ENCODE measurements around the gene HAGH. TPM values are rescaled to one million over a fixed set of nuclear protein-coding genes. Genes with fewer than 3 reads are reported as not detected.

Gene HAGH
- total and polyA plus RNA-seq, 10 of the 15 experiments (the other 5 are each of a cell fraction or from before 2014, with no cell fraction given): 2.0 to 50.1 (median 22.4) TPM

GRCh38 chr16:1820946-1821290 is 5.7 kb downstream of the HAGH start:
- intact Hi-C loops (cut with micrococcal nuclease; ENCODE audit: unreplicated experiment): no loop called here

More at GRCh38 chr16:1820946-1821290, 5.7 kb downstream of the HAGH start:
- RAD21 ChIA-PET (ENCODE audit: unreplicated experiment): no interaction called here
- Histone ChIP-seq H2AFZ (ENCODE audit: control insufficient read depth, low read depth, low read length) (no peak overlapping the region), H3K79me2 (ENCODE audit: control insufficient read depth, insufficient read depth, low read length) (no peaks in the 10 kb centered on the region), H3K27ac (ENCODE audit: control insufficient read depth, insufficient read depth) (no peak overlapping the region), H3K4me3 (no peak overlapping the region), H3K4me1 (ENCODE audit: control insufficient read depth, insufficient read depth, low read length) (no peaks in the 10 kb centered on the region), H3K27me3 (replicated peaks in 1 of 2; ENCODE audit: control insufficient read depth in 2 of 2, insufficient read depth in 2 of 2, low read length in 1 of 2) (no peaks in the 10 kb centered on the region), H4K20me1 (ENCODE audit: control insufficient read depth, insufficient read depth) (no peaks in the 10 kb centered on the region), H3K4me2 (ENCODE audit: control insufficient read depth, insufficient read depth) (no peak overlapping the region), H3K36me3 (ENCODE audit: control insufficient read depth in 2 of 2, insufficient read depth in 2 of 2, low read length in 1 of 2) (no peaks in the 10 kb centered on the region; a peak in 2 of 4 replicates), H3K9ac (ENCODE audit: control insufficient read depth, insufficient read depth, low read length) (no peak overlapping the region), H3K9me3 (replicated peaks; ENCODE audit: control insufficient read depth, insufficient read depth, low read length) (no peaks in the 10 kb centered on the region)
- SMC1A ChIA-PET (ENCODE audit: uncharacterized antibody, unreplicated experiment): no interaction called here
- ATAC-seq (no peak), DNase-seq (ENCODE audit: low read depth, low spot score) (no peak), FAIRE-seq (no peak)
- POLR2A ChIA-PET: no interaction called here
- BruUV-seq (replicated peaks): no TSS peak
- in situ Hi-C loops (cut with MboI): no loop called here
- no peak for TF ChIP-seq MYC (IDR thresholded peaks at IDR 0.05; ENCODE audit: insufficient read depth, insufficient read length, insufficient replicate concordance, low read length, severe bottlenecking)
- TF ChIP-seq, protein P1, sequence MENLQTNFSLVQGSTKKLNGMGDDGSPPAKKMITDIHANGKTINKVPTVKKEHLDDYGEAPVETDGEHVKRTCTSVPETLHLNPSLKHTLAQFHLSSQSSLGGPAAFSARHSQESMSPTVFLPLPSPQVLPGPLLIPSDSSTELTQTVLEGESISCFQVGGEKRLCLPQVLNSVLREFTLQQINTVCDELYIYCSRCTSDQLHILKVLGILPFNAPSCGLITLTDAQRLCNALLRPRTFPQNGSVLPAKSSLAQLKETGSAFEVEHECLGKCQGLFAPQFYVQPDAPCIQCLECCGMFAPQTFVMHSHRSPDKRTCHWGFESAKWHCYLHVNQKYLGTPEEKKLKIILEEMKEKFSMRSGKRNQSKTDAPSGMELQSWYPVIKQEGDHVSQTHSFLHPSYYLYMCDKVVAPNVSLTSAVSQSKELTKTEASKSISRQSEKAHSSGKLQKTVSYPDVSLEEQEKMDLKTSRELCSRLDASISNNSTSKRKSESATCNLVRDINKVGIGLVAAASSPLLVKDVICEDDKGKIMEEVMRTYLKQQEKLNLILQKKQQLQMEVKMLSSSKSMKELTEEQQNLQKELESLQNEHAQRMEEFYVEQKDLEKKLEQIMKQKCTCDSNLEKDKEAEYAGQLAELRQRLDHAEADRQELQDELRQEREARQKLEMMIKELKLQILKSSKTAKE (IDR thresholded peaks at IDR 0.05; ENCODE audit: low read depth, poor library complexity, severe bottlenecking): no peak
- TF ChIP-seq SUPT20H (IDR thresholded peaks at IDR 0.05; ENCODE audit: borderline replicate concordance, control insufficient read depth, low read depth, low read length): no peak
- TF ChIP-seq, protein P2, sequence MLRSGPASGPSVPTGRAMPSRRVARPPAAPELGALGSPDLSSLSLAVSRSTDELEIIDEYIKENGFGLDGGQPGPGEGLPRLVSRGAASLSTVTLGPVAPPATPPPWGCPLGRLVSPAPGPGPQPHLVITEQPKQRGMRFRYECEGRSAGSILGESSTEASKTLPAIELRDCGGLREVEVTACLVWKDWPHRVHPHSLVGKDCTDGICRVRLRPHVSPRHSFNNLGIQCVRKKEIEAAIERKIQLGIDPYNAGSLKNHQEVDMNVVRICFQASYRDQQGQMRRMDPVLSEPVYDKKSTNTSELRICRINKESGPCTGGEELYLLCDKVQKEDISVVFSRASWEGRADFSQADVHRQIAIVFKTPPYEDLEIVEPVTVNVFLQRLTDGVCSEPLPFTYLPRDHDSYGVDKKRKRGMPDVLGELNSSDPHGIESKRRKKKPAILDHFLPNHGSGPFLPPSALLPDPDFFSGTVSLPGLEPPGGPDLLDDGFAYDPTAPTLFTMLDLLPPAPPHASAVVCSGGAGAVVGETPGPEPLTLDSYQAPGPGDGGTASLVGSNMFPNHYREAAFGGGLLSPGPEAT (IDR thresholded peaks at IDR 0.05; ENCODE audit: low read depth): no peak
- TF ChIP-seq RB1 (IDR thresholded peaks at IDR 0.05; ENCODE audit: borderline replicate concordance): no peak
- no peak for TF ChIP-seq TAF1 (IDR thresholded peaks at IDR 0.05; ENCODE audit: borderline replicate concordance, low read depth, low read length)
- no peak for TF ChIP-seq DPF2 (IDR thresholded peaks at IDR 0.05)
- TF ChIP-seq CHD4 (IDR thresholded peaks at IDR 0.05): no peak
- no peak for TF ChIP-seq SMAD1 (IDR thresholded peaks at IDR 0.05; ENCODE audit: low read depth, partially characterized antibody)
- TF ChIP-seq NRF1 (conservative IDR thresholded peaks at IDR 0.05; ENCODE audit: low read depth, low read length): no peak
- TF ChIP-seq, protein P3, sequence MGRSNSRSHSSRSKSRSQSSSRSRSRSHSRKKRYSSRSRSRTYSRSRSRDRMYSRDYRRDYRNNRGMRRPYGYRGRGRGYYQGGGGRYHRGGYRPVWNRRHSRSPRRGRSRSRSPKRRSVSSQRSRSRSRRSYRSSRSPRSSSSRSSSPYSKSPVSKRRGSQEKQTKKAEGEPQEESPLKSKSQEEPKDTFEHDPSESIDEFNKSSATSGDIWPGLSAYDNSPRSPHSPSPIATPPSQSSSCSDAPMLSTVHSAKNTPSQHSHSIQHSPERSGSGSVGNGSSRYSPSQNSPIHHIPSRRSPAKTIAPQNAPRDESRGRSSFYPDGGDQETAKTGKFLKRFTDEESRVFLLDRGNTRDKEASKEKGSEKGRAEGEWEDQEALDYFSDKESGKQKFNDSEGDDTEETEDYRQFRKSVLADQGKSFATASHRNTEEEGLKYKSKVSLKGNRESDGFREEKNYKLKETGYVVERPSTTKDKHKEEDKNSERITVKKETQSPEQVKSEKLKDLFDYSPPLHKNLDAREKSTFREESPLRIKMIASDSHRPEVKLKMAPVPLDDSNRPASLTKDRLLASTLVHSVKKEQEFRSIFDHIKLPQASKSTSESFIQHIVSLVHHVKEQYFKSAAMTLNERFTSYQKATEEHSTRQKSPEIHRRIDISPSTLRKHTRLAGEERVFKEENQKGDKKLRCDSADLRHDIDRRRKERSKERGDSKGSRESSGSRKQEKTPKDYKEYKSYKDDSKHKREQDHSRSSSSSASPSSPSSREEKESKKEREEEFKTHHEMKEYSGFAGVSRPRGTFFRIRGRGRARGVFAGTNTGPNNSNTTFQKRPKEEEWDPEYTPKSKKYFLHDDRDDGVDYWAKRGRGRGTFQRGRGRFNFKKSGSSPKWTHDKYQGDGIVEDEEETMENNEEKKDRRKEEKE (IDR thresholded peaks at IDR 0.05): no peak
- TF ChIP-seq IKZF2 (IDR thresholded peaks at IDR 0.05): no peak
- no peak for TF ChIP-seq PAX5 (IDR thresholded peaks at IDR 0.05; ENCODE audit: borderline replicate concordance, low read depth, low read length)
- TF ChIP-seq YBX1 (IDR thresholded peaks at IDR 0.05): no peak
- no peak for TF ChIP-seq ZNF217 (IDR thresholded peaks at IDR 0.05)
- TF ChIP-seq KLF5 (IDR thresholded peaks at IDR 0.05; ENCODE audit: partially characterized antibody): no peak
- CTCF ChIA-PET: no interaction called here
- WGBS (ENCODE audit: insufficient coverage, insufficient replicate concordance, low lambda C conversion rate, missing lambda C conversion rate): 95% methylated on average over 12 of the region's 12 CpGs
